ENCODE results near the gene SPI1.
A peak's percentile ranks its signal among the peaks of the same experiment; 100 is the strongest.

Gene SPI1

GRCh38 chr11:47387944-47388696 is 9.8 kb upstream of the SPI1 start:
- no peak for DNase-seq

- DNase-seq = no peak
Observed at GRCh38 chr11:47384498-47384897, 6.2 kb upstream of the SPI1 start.

GRCh38 chr11:47383071-47383470 is 4.7 kb upstream of the SPI1 start:
- DNase-seq = no peak

- no peak for DNase-seq
Observed at GRCh38 chr11:47380078-47380477, 1.7 kb upstream of the SPI1 start.

- no peak for DNase-seq
Observed at GRCh38 chr11:47379317-47379716, 970 bp upstream of the SPI1 start.

- DNase-seq = no peak
Observed at GRCh38 chr11:47378836-47379170, 456 bp upstream of the SPI1 start.

- DNase-seq = no peak
Observed at GRCh38 chr11:47377571-47378009, 757 bp downstream of the SPI1 start.

- DNase-seq = no peak
Observed at GRCh38 chr11:47376525-47377371, 1.6 kb downstream of the SPI1 start.

- no peak for DNase-seq
Observed at GRCh38 chr11:47376107-47376524, 2.2 kb downstream of the SPI1 start.

GRCh38 chr11:47375546-47376085 is 2.7 kb downstream of the SPI1 start:
- DNase-seq = no peak

- DNase-seq = no peak
Observed at GRCh38 chr11:47375020-47375419, 3.3 kb downstream of the SPI1 start.

GRCh38 chr11:47374720-47375019 is 3.7 kb downstream of the SPI1 start:
- no peak for DNase-seq

GRCh38 chr11:47373876-47374719 is 4.2 kb downstream of the SPI1 start:
- DNase-seq = peak; percentile 86

- DNase-seq = no peak
Observed at GRCh38 chr11:47372422-47372821, 5.9 kb downstream of the SPI1 start.

GRCh38 chr11:47369676-47370075 is 8.7 kb downstream of the SPI1 start:
- DNase-seq = no peak

GRCh38 chr11:47366020-47366490 is 12.3 kb downstream of the SPI1 start:
- DNase-seq = no peak

GRCh38 chr11:47361419-47361818 is 16.9 kb downstream of the SPI1 start:
- DNase-seq = no peak

GRCh38 chr11:47360341-47360740 is 18.0 kb downstream of the SPI1 start:
- no peak for DNase-seq

GRCh38 chr11:47359586-47359985 is 18.8 kb downstream of the SPI1 start:
- DNase-seq = no peak

- no peak for DNase-seq
Observed at GRCh38 chr11:47359162-47359561, 19.2 kb downstream of the SPI1 start.

GRCh38 chr11:47358731-47359051 is 19.7 kb downstream of the SPI1 start:
- DNase-seq = no peak

GRCh38 chr11:47357985-47358730 is 20.2 kb downstream of the SPI1 start:
- DNase-seq = no peak

- DNase-seq = no peak
Observed at GRCh38 chr11:47356998-47357329, 21.4 kb downstream of the SPI1 start.

All from activated naive CD4-positive, alpha-beta T cell treated with Interleukin-2 at 50 U/mL for 16 hours (primary cell).